ENCODE measurements around the gene HYAL2.

Gene HYAL2

DNA sequence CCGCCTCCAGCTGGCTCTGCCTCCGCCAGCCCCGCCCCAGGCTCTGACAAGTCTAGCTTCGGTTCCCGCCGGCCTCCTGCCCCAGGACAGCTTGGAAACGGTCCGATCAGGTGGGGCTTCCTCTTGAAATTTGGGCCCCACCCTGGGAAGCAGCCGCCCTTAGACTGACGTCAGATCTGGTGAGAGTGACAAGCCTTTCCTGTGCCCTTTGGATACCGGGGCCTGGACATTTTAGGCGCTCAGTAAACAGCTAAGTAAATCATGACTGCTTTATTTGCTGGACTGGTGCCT lies 23.0 kb downstream of the HYAL2 start:
- no peaks in the 10 kb centered on the region for H3K27me3 ChIP-seq (replicated peaks)
- H3K27ac ChIP-seq: peak overlapping the region; percentile 71
- peak overlapping the region; percentile 56 for H3K4me3 ChIP-seq (ENCODE audit: low read depth, low read length)
- DNase-seq: no peak
- H3K36me3 ChIP-seq (replicated peaks): no peaks in the 10 kb centered on the region
- in situ Hi-C loops (cut with HindIII; ENCODE audit: low pct_ligation_motif_present, low sequenced_read_pairs): no loop called here
- TF ChIP-seq, protein P1, sequence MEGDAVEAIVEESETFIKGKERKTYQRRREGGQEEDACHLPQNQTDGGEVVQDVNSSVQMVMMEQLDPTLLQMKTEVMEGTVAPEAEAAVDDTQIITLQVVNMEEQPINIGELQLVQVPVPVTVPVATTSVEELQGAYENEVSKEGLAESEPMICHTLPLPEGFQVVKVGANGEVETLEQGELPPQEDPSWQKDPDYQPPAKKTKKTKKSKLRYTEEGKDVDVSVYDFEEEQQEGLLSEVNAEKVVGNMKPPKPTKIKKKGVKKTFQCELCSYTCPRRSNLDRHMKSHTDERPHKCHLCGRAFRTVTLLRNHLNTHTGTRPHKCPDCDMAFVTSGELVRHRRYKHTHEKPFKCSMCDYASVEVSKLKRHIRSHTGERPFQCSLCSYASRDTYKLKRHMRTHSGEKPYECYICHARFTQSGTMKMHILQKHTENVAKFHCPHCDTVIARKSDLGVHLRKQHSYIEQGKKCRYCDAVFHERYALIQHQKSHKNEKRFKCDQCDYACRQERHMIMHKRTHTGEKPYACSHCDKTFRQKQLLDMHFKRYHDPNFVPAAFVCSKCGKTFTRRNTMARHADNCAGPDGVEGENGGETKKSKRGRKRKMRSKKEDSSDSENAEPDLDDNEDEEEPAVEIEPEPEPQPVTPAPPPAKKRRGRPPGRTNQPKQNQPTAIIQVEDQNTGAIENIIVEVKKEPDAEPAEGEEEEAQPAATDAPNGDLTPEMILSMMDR (IDR thresholded peaks at IDR 0.05; ENCODE audit: low read depth, low read length, missing control alignments): no peak

DNA sequence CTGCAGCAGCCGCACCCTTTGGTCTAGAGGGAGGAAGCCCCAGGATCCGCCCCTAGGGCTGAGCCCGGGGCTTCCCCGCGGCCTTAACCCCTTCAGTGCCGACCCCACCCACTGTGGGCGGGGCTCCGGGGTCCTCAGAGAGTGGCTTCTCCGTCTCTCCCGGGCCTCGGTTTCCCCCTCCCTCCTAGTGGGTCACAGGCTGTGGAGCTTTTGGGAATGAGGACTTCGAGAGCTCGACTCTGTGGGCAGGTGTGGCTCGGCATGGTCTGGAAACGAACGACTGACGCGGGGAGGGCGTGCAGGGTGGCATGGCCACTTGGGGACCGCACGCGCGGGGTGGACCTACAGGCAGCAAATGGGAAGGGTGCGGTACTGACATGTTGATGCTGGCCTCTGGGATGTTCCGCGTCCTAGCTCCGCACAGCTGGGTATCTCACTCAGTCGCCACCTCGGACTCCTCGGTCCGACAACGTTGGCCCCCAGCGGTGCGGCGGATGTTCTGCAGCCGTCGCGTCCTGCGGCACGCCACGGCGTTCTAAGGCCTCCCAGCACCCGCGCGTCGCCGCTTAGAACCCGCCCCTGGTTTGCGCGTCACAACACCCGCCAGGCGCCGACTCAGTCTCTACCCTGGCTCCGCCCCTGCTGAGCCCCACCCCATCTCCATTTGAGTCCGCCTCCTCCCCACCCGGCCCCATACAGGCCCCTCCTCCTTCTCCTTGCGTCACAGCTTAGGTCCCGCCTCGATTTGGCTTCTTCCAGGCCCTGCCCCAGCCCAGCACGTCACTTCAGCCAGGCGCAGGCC lies 23.5 kb downstream of the HYAL2 start, which contains the start of the genes HYAL3 and NAA80:
HYAL3 (minus strand) TSS at position 570 of the 802 bp plus-strand sequence. CDS start 3,803 bp downstream, outside the sequence.
NAA80 (minus strand) TSS at position 570 of the 802 bp plus-strand sequence. CDS start 1,942 bp downstream, outside the sequence.
- DNase-seq: peak; percentile 99
- H3K27me3 ChIP-seq (replicated peaks): no peaks in the 10 kb centered on the region
- no peaks in the 10 kb centered on the region for H3K36me3 ChIP-seq (replicated peaks)
- H3K27ac ChIP-seq: peak within 1 kb of the TSS; percentile 78
- in situ Hi-C loops (cut with HindIII; ENCODE audit: low pct_ligation_motif_present, low sequenced_read_pairs): no loop called here
- H3K4me3 ChIP-seq (ENCODE audit: low read depth, low read length): peak within 1 kb of the TSS; percentile 94
- TF ChIP-seq, protein P1 (IDR thresholded peaks at IDR 0.05; ENCODE audit: low read depth, low read length, missing control alignments): peak; percentile 46

DNA sequence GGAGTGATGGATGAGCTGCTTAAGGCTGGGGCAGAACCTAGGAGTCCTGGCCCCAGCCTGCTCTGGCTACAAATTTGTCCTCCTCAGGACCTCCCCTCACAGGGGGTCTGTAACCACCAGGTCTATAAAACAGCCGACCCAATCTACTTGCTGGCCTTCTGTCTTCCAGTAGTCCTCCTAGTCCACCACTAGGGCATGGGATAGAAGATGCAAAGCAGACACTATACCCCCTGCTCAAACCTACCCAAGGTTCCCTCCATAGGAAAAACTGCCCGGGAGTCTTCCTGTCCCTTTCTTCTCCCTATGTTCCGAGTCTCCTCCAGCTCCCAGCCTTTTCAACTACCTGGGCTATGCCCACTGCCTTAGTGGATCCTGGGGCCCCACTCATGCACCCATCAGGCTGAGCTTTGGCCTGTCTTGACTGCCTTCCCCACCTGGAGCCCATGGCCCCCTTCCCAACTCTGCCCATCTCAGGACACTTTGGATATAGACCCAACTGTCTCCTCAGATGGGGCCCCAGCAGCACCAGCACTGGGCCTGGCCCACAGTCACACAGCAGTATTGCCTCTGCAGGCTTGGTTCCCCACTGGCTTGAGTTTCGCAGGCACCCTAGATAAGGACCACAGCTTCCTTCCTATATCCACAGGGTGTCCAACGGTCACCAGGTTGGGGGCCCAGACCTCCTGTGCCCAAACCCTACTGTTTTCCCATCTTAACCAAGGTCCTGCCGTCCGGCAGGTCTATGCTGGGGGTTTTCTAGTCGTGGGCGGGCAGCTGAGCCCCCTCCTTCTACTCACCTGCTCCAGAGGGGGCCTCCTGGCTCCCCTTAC lies 24.4 kb downstream of the HYAL2 start:
- H3K4me3 ChIP-seq (ENCODE audit: low read depth, low read length): peak overlapping the region; percentile 94
- no peaks in the 10 kb centered on the region for H3K27me3 ChIP-seq (replicated peaks)
- H3K36me3 ChIP-seq (replicated peaks): no peaks in the 10 kb centered on the region
- peak overlapping the region; percentile 78 for H3K27ac ChIP-seq
- in situ Hi-C loops (cut with HindIII; ENCODE audit: low pct_ligation_motif_present, low sequenced_read_pairs): no loop called here
- TF ChIP-seq, protein P1 (IDR thresholded peaks at IDR 0.05; ENCODE audit: low read depth, low read length, missing control alignments): peak; percentile 50
- no peak for DNase-seq

DNA sequence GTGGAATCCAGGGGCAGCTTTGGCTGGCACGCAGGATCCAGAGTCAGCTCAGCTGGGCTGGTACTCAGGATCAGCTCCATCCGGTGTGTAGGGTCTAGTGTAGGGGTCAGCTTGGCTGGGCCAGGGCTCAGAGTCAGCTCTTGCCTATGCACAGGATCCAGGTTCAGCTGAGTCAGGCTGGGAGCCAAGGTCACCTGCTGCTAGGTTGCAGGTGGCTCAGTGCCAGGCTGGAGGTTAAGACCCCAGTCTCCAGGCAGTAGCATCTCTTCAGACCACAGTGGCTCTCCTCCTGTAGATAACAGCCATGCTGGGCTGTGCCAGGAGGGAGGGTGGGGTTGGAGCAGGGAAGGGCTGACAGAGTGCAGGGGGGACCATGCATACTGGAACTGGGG lies 25.2 kb downstream of the HYAL2 start:
- no peak for DNase-seq
- TF ChIP-seq, protein P1 (IDR thresholded peaks at IDR 0.05; ENCODE audit: low read depth, low read length, missing control alignments): no peak
- H3K27me3 ChIP-seq (replicated peaks): no peaks in the 10 kb centered on the region
- no peaks in the 10 kb centered on the region for H3K36me3 ChIP-seq (replicated peaks)
- no peak overlapping the region for H3K4me3 ChIP-seq (ENCODE audit: low read depth, low read length)
- in situ Hi-C loops (cut with HindIII; ENCODE audit: low pct_ligation_motif_present, low sequenced_read_pairs): no loop called here
- H3K27ac ChIP-seq: no peak overlapping the region

DNA sequence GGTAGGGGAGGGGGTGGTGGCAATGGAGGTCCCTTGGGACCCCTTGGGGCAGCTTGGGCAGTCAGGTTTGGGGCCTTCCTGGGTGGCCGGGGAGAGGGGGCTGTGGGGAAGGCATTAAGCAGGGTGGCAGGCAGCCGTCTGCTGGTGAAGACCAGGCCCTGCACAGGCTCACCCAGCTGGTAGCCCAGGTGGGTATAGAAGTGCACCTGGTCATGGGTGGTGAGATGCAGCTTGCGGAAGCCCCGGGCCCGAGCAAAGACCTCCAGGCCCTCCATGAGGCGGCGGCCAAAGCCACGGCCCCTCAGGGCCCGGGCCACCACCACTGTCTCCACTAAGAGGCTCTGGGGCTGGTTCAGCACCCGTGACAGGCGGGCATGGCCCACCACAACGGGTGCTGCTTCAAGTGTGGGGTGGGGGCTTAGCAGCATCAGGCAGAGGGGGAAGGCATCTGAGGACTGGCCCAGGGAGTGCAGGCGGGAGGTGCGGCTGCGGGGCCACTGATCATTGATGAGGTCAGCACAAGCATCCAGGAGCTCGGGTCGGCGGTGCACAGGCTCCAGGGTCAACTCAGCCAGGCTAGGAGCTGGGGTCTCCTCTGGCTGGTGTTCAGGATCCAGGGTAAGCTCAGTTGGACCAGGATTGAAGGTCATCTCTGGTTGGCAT lies 25.7 kb downstream of the HYAL2 start:
- Histone ChIP-seq H3K27me3 (replicated peaks) (no peaks in the 10 kb centered on the region), H3K36me3 (replicated peaks) (no peaks in the 10 kb centered on the region), H3K27ac (no peak overlapping the region), H3K4me3 (ENCODE audit: low read depth, low read length) (no peak overlapping the region)
- DNase-seq: no peak
- TF ChIP-seq, protein P1 (IDR thresholded peaks at IDR 0.05; ENCODE audit: low read depth, low read length, missing control alignments): no peak
- in situ Hi-C loops (cut with HindIII; ENCODE audit: low pct_ligation_motif_present, low sequenced_read_pairs): no loop called here
